Testis (tissue), 3 donors: Measurements from ENCODE around the gene TCF7L1. TPM values are rescaled to one million over a fixed set of nuclear protein-coding genes. Genes with fewer than 3 reads are reported as not detected.

Experiments used
- DNase-seq: peaks from one replicate; pipeline ENCODE4 v3.0.0-alpha.2; 2019
- H3K27ac ChIP-seq, 2 donors: fragments of 200-600 bp; sonication (generic); one replicate each; pipeline ENCODE4 v1.5.1; 2019
- H3K27me3 ChIP-seq: fragments of 200-600 bp; sonication (generic); one replicate; pipeline ENCODE4 v1.5.1; 2019
- H3K36me3 ChIP-seq: fragments of 200-600 bp; sonication (generic); one replicate; pipeline ENCODE4 v1.5.1; 2017; ENCODE audit warnings: low read depth; ENCODE audit errors: missing control alignments
- H3K4me1 ChIP-seq: fragments of 200-600 bp; sonication (generic); one replicate; pipeline ENCODE4 v1.5.1; 2019
- H3K4me3 ChIP-seq, 2 donors: fragments of 200-600 bp; sonication (generic); one replicate each; pipeline ENCODE4 v1.5.1; 2017 to 2019
- H3K9me3 ChIP-seq: fragments of 200-600 bp; sonication (generic); one replicate; pipeline ENCODE4 v1.5.1; 2017
- POLR2A ChIP-seq: fragments of 450-650 bp; IDR thresholded peaks from one replicate; pipeline ENCODE4 v1.6.1; 2017; ENCODE audit warnings: antibody characterized with exemption, mild to moderate bottlenecking, moderate library complexity
- WGBS, 2 donors: methylation state at CpG; one replicate each; pipeline ENCODE4 v1.1.5; 2018; 5-methylcytosine and 5-hydroxymethylcytosine counted together
- intact Hi-C: fragments of 100-400 bp; cut with DNase I; formaldehyde crosslinking; loops from one replicate; pipeline ENCODE4 v1.15.1; 2023; ENCODE audit warnings: low total_unique reads
- polyA plus RNA-seq: library from polyadenylated mRNA; stranded (reverse); fragments of 350-450 nt; fragmentation: Illumina TruSeq; extraction: RNeasy Lipid Tissue Mini Kit (QIAGEN cat#74804); gene quantifications from one replicate; pipeline ENCODE4 v1.2.3, GENCODE V29; 2014; ENCODE audit warnings: low read depth, low replicate concordance; ENCODE audit not compliant: insufficient read depth
- total RNA-seq, 2 donors: library from RNA; depleted of rRNA; stranded (reverse); fragments of >200 nt; gene quantifications; one replicate each; pipeline ENCODE4 v1.2.3, GENCODE V29; 2016
- TF ChIP-seq, protein P1 (sequence below), 3 experiments: fragments of 450-650 bp in 2 of 3; fragments of 200-600 bp in 1 of 3; sonication (generic) in 1 of 3; IDR thresholded peaks; one replicate each; pipeline ENCODE4 v1.5.1; 2016 to 2019; ENCODE audit warnings: antibody characterized with exemption in 3 of 3, mild to moderate bottlenecking in 2 of 3, moderate library complexity in 1 of 3

TCF7L1 gene
- total and polyA plus RNA-seq, 3 donors from 2014 or later: 6.7 to 11.9 (median 6.7) TPM

- Histone ChIP-seq H3K27me3 (no peaks in the 10 kb centered on the region), H3K4me3 (no peak overlapping the region), H3K36me3 (no peaks in the 10 kb centered on the region), H3K27ac (no peak overlapping the region), H3K4me1 (no peaks in the 10 kb centered on the region), H3K9me3 (no peaks in the 10 kb centered on the region)
- intact Hi-C loops: no loop called here
- DNase-seq: no peak
- 83 to 89% methylated on average over 8 of the region's 8 CpGs for WGBS, 2 donors
- no peak for TF ChIP-seq POLR2A
- TF ChIP-seq, protein P1, sequence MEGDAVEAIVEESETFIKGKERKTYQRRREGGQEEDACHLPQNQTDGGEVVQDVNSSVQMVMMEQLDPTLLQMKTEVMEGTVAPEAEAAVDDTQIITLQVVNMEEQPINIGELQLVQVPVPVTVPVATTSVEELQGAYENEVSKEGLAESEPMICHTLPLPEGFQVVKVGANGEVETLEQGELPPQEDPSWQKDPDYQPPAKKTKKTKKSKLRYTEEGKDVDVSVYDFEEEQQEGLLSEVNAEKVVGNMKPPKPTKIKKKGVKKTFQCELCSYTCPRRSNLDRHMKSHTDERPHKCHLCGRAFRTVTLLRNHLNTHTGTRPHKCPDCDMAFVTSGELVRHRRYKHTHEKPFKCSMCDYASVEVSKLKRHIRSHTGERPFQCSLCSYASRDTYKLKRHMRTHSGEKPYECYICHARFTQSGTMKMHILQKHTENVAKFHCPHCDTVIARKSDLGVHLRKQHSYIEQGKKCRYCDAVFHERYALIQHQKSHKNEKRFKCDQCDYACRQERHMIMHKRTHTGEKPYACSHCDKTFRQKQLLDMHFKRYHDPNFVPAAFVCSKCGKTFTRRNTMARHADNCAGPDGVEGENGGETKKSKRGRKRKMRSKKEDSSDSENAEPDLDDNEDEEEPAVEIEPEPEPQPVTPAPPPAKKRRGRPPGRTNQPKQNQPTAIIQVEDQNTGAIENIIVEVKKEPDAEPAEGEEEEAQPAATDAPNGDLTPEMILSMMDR (IDR thresholded peaks at IDR 0.05): no peak
Measured at GRCh38 chr2:85143463-85144082, 10.4 kb downstream of the TCF7L1 start.

DNA sequence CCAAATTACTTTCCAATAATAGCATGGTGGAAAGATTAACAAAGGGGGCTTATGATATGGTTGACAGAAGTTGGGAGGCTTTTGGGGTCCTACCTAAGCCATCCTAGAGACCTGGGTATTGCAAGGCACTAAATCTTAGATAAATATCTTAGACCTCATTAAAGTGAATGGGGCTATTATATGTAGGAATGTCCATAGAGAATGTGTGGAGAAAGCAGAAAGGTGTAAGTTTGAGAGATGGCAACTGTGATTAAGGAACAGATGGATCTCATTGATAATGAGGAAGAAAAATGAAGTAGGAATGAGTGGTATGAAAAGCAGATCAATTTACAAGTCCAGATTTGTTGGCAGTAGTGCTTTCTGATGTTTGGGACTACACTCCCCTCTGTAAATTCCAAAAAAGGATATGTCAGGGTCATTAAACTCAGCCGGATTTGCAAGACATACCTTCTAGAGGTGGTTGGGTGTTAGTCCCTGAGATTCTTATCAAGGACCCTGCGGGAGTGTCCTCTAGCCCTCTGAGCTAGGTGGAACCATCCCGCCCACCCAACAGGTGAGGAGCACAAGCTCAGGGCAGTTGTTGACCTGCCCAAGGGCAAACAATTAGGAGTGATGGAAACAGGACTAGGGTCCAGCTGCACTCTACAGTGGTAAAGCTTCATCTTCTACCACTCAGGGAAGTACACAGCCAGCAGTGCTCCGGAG is 12.1 kb downstream of the TCF7L1 start:
- no peak overlapping the region for H3K27ac ChIP-seq
- H3K4me3 ChIP-seq: no peak overlapping the region
- intact Hi-C loops: no loop called here
- DNase-seq: no peak
- no peak for TF ChIP-seq POLR2A
- TF ChIP-seq, protein P1 (IDR thresholded peaks at IDR 0.05): no peak
- no peaks in the 10 kb centered on the region for H3K4me1 ChIP-seq
- 84% methylated on average over 4 of the region's 4 CpGs for WGBS, 2 donors
- H3K36me3 ChIP-seq: no peaks in the 10 kb centered on the region
- no peaks in the 10 kb centered on the region for H3K9me3 ChIP-seq
- no peaks in the 10 kb centered on the region for H3K27me3 ChIP-seq

- TF ChIP-seq, protein P1 (IDR thresholded peaks at IDR 0.05): no peak
- no peak for TF ChIP-seq POLR2A
- WGBS, 2 donors: 29 to 44% methylated on average over 2 of the region's 2 CpGs
- intact Hi-C loops: no loop called here
Measured at GRCh38 chr2:85148190-85148589, 15.0 kb downstream of the TCF7L1 start.

DNA sequence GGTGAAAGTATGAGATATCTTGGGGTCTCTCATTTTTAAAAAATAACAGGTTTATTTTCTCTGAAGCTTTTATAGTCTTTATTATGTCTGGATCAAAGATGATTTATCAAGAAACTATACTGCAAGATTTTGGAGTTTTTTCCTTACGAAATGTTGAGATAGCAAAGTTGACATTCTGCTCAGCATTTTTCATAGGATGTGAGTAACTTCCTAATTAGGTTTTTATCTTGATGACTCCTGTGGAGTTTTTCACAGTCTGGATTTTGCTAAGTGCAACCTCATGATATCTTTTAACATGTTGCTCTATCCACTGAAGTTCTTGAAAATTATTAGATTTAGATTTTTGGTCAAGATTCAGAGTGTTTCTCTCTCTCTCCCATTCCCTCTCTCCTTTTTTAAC is 17.8 kb downstream of the TCF7L1 start:
- 67 to 73% methylated on average over 1 of the region's 1 CpG for WGBS, 2 donors

More at GRCh38 chr2:85148190-85148589, 15.0 kb downstream of the TCF7L1 start:
- H3K27ac ChIP-seq: no peak overlapping the region
- H3K27me3 ChIP-seq: no peaks in the 10 kb centered on the region
- no peaks in the 10 kb centered on the region for H3K36me3 ChIP-seq
- DNase-seq: no peak
- no peaks in the 10 kb centered on the region for H3K9me3 ChIP-seq
- H3K4me3 ChIP-seq: no peak overlapping the region
- H3K4me1 ChIP-seq: no peaks in the 10 kb centered on the region

More for the DNA sequence above, 17.8 kb downstream of the TCF7L1 start:
- Histone ChIP-seq H3K9me3 (no peaks in the 10 kb centered on the region), H3K36me3 (no peaks in the 10 kb centered on the region), H3K27me3 (no peaks in the 10 kb centered on the region), H3K27ac (no peak overlapping the region), H3K4me3 (no peak overlapping the region), H3K4me1 (no peaks in the 10 kb centered on the region)
- TF ChIP-seq POLR2A: no peak
- TF ChIP-seq, protein P1 (IDR thresholded peaks at IDR 0.05): no peak
- DNase-seq: no peak
- intact Hi-C loops: no loop called here
